ENCODE results near the gene NSMCE4A.
"Not testable (repeated sequence)": the region's sequence is repeated elsewhere in the genome, so short reads cannot be mapped to it uniquely, and the experiment has no call there.

The NSMCE4A gene

GRCh38 chr10:121974535-121975294, at the start of gene NSMCE4A:
Gene NSMCE4A (minus strand): TSS chr10:121975217. CDS start chr10:121975165, 52 bp downstream.
- TF ChIP-seq CTCF (IDR thresholded peaks at IDR 0.05; ENCODE audit: extremely low read depth, insufficient read depth, missing control alignments): peak; percentile 95

DNA sequence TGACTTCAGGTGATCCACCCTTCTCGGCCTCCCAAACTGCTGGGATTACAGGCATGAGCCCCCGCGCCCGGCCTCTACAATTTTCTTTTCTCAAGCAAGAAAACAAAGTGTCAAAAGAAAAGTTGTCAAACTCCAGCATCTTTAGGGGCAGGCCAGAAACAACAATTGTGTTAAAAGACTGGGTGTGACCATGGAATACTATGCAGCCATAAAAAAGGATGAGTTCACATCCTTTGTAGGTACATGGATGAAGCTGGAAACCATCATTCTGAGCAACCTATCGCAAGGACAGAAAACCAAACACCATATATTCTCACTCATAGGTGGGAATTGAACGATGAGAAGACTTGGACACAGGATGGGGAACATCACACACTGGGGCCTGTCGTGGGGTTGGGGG, 48.2 kb upstream of the NSMCE4A start:
- in situ Hi-C loops (cut with MboI; ENCODE audit: low pct_unique_long_range_greater_than_20kb, low sequenced_read_pairs, unreplicated experiment); DNase-seq (ENCODE audit: low spot score): not testable (repeated sequence)

More at GRCh38 chr10:121974535-121975294, at the start of gene NSMCE4A:
- in situ Hi-C loops (cut with MboI; ENCODE audit: low pct_unique_long_range_greater_than_20kb, low sequenced_read_pairs, unreplicated experiment): no loop called here
- peak; percentile 94 for DNase-seq (ENCODE audit: low spot score)

DNA sequence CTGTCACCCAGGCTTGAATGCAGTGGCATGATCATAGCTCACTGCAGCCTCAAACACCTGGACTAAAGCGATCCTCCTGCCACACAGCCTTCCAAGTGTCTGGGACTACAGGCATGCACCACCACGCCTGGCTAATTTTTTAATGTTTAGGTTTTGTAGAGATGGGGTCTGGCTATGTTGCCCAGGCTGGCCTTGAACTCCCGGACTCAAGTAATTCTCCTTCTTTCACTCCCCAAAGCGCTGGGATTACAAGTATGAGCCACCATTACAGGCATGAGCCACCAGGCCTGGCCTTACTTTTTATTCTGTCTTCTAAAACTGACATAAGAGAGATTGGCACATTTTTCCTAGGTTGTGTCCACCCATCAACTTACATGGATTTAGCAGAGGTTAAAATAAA, 47.3 kb upstream of the NSMCE4A start:
- no peak for DNase-seq (ENCODE audit: low spot score)
- in situ Hi-C loops (cut with MboI; ENCODE audit: low pct_unique_long_range_greater_than_20kb, low sequenced_read_pairs, unreplicated experiment): no loop called here
- no peak for TF ChIP-seq CTCF (IDR thresholded peaks at IDR 0.05; ENCODE audit: extremely low read depth, insufficient read depth, missing control alignments)

DNA sequence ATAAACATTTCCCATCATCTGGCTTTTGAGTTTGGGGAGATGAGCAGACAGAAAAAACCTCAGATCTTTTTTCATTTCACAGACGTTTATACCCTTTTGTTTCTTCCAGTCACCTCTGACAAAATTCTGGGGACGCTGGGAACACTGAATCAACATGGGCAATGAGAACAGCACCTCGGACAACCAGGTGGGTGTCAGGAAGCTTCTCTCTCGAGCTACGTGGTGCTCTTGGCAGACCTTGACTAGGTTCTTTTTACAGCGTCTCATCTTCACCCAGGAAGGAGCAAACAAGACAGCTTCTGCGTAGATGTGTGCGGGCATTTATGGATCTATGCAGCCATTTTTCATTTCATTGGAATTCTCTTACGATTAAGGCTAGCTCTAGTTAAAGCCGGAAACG, 46.8 kb upstream of the NSMCE4A start:
- TF ChIP-seq CTCF (IDR thresholded peaks at IDR 0.05; ENCODE audit: extremely low read depth, insufficient read depth, missing control alignments): no peak
- DNase-seq (ENCODE audit: low spot score): no peak
- in situ Hi-C loops (cut with MboI; ENCODE audit: low pct_unique_long_range_greater_than_20kb, low sequenced_read_pairs, unreplicated experiment): no loop called here

GRCh38 chr10:122021379-122021778, 46.4 kb upstream of the NSMCE4A start:
- in situ Hi-C loops (cut with MboI; ENCODE audit: low pct_unique_long_range_greater_than_20kb, low sequenced_read_pairs, unreplicated experiment): no loop called here
- no peak for DNase-seq (ENCODE audit: low spot score)

DNA sequence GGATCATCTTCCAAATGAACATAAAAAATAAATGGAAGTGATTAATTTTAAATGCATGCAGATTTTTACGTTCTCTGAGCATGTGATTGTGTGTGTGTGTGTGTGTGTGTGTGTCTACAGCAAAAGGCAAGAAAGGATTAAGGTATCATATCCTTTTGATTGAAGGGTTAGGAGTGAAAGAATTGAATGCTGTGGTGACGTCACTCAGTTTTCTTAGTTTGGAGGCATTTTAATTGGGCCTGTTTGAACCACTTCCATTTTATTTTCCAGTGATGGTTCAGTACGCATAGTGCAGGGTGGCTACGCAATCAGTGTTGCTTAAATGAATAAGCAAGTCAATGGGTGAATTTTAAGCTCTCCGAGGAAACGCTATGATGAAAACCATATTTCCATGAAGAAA, 45.2 kb upstream of the NSMCE4A start:
- in situ Hi-C loops (cut with MboI; ENCODE audit: low pct_unique_long_range_greater_than_20kb, low sequenced_read_pairs, unreplicated experiment): no loop called here

More at GRCh38 chr10:122021379-122021778, 46.4 kb upstream of the NSMCE4A start:
- no peak for TF ChIP-seq CTCF (IDR thresholded peaks at IDR 0.05; ENCODE audit: extremely low read depth, insufficient read depth, missing control alignments)

More for the DNA sequence above, 45.2 kb upstream of the NSMCE4A start:
- no peak for DNase-seq (ENCODE audit: low spot score)
- TF ChIP-seq CTCF (IDR thresholded peaks at IDR 0.05; ENCODE audit: extremely low read depth, insufficient read depth, missing control alignments): no peak

Data from GM13977 (cell line).